SK-N-MC (cell line): ENCODE data around the gene MBTPS1.

Experiments used
- DNase-seq: peaks from one replicate; pipeline ENCODE4 v3.0.0-alpha.2; 2011; ENCODE audit warnings: low read depth, low spot score
- H3K27ac ChIP-seq: fragments of 200-600 bp; sonication (generic); 2 replicates; pipeline ENCODE4 v1.5.1; 2016; ENCODE audit warnings: mixed run types
- H3K36me3 ChIP-seq: fragments of 200-600 bp; sonication (generic); 2 replicates; pipeline ENCODE4 v1.6.1; 2017; ENCODE audit warnings: antibody characterized with exemption, low read length, mixed read lengths; ENCODE audit not compliant: insufficient read depth
- H3K4me3 ChIP-seq: fragments of 200-600 bp; sonication (generic); 2 replicates; pipeline ENCODE4 v1.5.1; 2016
- H3K9ac ChIP-seq: fragments of 200-600 bp; sonication (generic); 2 replicates; pipeline ENCODE4 v1.8.0; 2017; ENCODE audit warnings: mixed run types, mixed read lengths; ENCODE audit not compliant: insufficient read length
- H3K9me3 ChIP-seq: fragments of 200-600 bp; sonication (generic); 2 replicates; pipeline ENCODE4 v1.6.1; 2017; ENCODE audit warnings: low read depth, mild to moderate bottlenecking, antibody characterized with exemption, low read length, moderate library complexity, mixed read lengths
- EZH2 ChIP-seq: fragments of 200-600 bp; sonication (generic); IDR thresholded peaks from one replicate; pipeline ENCODE4 v1.6.1; 2017; ENCODE audit warnings: antibody characterized with exemption
- FOXP2 ChIP-seq: optimal IDR thresholded peaks from 2 replicates; pipeline ENCODE3; 2011; ENCODE audit warnings: mild to moderate bottlenecking, moderate library complexity; ENCODE audit not compliant: insufficient read depth; ENCODE audit errors: extremely low read length, control extremely low read depth
- POLR2AphosphoS5 ChIP-seq: IDR thresholded peaks from 2 replicates; pipeline ENCODE4 v1.6.1; 2012; ENCODE audit warnings: mild to moderate bottlenecking, low read depth, low read length, borderline replicate concordance

MBTPS1 gene

DNA sequence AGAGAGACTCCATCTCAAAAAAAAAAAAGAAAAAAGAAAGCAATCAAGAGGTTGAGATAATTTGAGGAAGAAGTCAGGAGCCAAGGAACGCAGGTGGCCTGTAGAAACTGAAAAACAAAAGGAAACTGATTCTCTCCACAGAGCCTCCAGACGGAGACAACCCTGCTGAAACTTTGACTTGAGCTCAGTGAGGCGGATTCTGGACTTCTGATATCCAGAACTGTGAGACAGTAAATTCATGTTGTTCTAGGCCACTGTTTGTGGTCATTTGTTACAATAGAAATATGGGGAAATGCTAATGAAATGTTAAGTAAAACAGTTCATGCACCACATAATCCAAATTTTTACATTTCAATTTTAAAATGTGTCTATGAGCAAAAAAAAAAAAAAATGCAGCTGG, 5.2 kb downstream of the MBTPS1 start:
- no peaks in the 10 kb centered on the region for H3K36me3 ChIP-seq
- TF ChIP-seq FOXP2: no peak
- TF ChIP-seq POLR2AphosphoS5: no peak
- TF ChIP-seq EZH2: no peak
- no peak overlapping the region for H3K27ac ChIP-seq
- no peak for DNase-seq
- no peaks in the 10 kb centered on the region for H3K9me3 ChIP-seq
- H3K9ac ChIP-seq: no peak overlapping the region
- no peak overlapping the region for H3K4me3 ChIP-seq

DNA sequence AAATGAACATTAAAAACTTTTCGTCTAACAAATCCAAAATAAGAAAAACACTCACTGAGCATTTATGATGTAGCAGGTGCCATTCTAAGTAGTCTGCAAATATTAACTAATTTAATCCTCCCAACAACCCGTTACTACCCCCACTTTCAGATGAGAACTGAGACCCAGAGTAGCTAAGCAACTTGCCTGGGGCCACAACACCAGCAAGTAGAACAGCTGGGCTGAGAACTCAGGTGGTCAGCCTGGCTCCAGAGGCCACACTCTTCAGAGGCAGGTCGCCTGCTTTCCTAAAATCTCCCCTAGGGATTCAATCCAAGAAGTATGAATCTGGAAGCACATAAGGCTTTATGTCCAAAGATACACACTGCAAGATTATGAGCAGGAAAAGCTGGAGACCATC, 6.2 kb downstream of the MBTPS1 start:
- Histone ChIP-seq H3K9me3 (no peaks in the 10 kb centered on the region), H3K36me3 (no peaks in the 10 kb centered on the region), H3K9ac (no peak overlapping the region), H3K27ac (no peak overlapping the region), H3K4me3 (no peak overlapping the region)
- TF ChIP-seq POLR2AphosphoS5 (no peak), EZH2 (no peak), FOXP2 (no peak)
- no peak for DNase-seq

DNA sequence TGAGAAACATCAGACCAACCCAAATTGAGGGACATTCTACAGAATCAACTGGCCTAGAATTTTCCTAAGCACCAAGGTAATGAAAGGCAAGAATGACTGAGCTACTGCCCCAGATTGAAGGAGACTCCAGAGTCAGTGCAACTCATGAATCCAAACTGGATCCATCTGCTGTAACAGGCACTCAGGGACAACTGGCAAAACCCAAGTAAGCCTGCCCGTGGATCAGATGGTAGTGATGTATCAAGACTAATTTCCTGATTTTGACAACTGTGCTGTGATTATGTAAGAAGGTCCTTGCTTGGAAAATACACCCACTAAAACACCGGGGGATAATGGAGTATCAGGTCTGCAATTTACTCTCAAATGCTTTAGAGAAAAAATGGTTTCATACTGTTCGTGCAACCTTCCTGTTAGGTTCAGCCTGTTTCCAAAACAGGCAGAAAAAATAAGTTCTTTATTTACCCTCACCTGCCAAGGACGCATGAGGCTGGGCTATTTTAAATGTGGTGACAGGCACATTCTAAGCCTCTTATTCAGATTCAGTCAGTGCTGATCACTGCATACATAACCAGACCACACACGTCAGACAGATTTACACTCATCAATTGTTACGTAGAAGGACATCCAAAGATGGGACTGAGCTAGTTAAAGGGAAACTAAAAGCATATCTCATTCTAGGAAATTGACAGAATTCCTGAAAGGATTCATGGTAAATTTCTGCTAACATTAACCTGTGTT, 7.0 kb downstream of the MBTPS1 start:
- no peak for DNase-seq
- no peak for TF ChIP-seq FOXP2
- TF ChIP-seq EZH2: no peak
- TF ChIP-seq POLR2AphosphoS5: no peak
- Histone ChIP-seq H3K9ac (no peak overlapping the region), H3K27ac (no peak overlapping the region), H3K9me3 (no peaks in the 10 kb centered on the region), H3K36me3 (no peaks in the 10 kb centered on the region), H3K4me3 (no peak overlapping the region)

DNA sequence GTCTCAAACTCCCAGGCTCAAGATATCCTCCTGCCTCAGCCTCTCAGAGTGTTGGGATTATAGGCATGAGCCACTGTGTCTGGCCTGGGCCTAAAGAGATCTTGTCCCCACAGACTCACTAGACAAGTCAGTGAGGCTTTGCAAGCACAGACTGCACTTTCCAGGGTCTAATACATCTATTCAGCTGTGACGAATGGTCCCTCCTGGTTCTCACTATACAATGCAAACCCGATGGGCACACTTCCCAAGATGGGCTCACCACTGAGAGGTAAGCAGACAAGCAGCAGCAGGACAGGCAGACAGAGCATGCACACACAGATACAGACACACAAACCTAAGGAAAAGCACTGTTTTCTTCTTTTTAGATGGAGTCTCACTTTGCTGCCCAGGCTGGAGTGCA, 8.8 kb downstream of the MBTPS1 start:
- DNase-seq: no peak
- no peak for TF ChIP-seq FOXP2
- no peak for TF ChIP-seq EZH2
- no peak for TF ChIP-seq POLR2AphosphoS5

DNA sequence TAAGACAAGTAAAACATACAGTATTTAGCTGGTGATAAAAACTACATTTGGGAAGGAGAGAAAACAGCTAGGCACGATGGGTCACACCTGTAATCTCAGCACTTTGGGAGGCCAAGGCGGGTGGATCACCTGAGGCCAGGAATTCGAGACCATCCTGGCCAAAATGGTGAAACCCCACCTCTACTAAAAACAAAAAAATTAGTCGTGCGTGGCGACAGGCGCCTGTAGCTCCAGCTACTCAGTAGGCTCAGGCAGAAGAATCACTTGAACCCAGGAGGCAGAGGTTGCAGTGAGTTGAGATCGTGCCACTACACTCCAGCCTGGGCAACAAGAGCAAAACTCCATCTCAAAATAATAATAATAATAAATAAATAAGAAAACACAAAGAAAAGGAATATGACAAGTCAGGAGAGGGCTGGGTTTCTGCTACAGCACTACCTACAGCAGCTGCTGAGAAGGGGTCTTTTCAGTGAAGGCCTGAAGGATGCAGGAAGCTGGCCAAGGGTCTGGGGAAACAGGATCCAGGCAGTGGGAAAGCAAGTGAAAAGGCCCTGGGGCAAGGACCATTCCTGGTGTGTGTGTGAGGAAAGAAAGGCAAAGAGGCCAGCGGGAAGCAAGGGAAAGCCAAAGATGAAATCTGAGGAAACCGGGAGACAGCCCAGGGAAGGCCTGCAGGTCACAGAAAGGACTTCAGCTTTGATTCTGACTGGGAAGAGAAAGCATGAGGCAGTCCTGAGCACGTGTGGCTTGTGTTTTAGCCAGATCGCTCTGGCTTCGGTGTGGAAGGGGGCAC, 10.6 kb downstream of the MBTPS1 start:
- Histone ChIP-seq H3K9me3 (no peaks in the 10 kb centered on the region), H3K4me3 (no peak overlapping the region), H3K27ac (no peak overlapping the region), H3K9ac (no peak overlapping the region), H3K36me3 (no peaks in the 10 kb centered on the region)
- no peak for DNase-seq
- TF ChIP-seq EZH2: no peak
- TF ChIP-seq FOXP2: no peak
- no peak for TF ChIP-seq POLR2AphosphoS5

More for the DNA sequence above, 8.8 kb downstream of the MBTPS1 start:
- H3K9ac ChIP-seq: no peak overlapping the region
- H3K36me3 ChIP-seq: no peaks in the 10 kb centered on the region
- no peaks in the 10 kb centered on the region for H3K9me3 ChIP-seq
- H3K4me3 ChIP-seq: no peak overlapping the region
- H3K27ac ChIP-seq: no peak overlapping the region

DNA sequence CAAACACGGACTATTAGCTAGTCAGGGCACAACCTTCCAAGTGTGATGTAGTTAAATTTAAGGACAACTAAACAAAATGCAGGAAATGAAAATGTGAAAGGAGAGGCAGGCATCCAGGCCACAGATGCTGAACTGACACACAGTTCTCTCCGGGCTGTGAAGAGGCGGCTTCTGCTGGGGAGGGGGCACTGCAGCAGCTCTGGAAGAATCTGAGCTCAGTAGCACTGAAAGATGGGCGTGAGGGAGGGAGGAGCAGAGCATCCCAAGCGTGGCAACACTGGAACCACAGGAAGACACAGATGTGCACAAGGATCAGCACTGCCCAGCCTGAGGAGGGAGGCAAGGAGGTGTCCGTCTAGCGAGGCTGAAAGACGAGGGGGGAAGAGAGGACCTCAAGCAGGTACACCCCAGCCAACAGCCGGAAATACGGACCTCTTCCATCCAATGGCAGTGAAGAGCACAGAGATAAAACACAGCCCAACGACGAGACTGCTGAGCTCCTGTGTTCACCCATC, 11.4 kb downstream of the MBTPS1 start:
- H3K9ac ChIP-seq: no peak overlapping the region
- DNase-seq: no peak
- no peaks in the 10 kb centered on the region for H3K9me3 ChIP-seq
- H3K27ac ChIP-seq: no peak overlapping the region
- H3K4me3 ChIP-seq: no peak overlapping the region
- no peak for TF ChIP-seq FOXP2
- no peak for TF ChIP-seq EZH2
- H3K36me3 ChIP-seq: no peaks in the 10 kb centered on the region

DNA sequence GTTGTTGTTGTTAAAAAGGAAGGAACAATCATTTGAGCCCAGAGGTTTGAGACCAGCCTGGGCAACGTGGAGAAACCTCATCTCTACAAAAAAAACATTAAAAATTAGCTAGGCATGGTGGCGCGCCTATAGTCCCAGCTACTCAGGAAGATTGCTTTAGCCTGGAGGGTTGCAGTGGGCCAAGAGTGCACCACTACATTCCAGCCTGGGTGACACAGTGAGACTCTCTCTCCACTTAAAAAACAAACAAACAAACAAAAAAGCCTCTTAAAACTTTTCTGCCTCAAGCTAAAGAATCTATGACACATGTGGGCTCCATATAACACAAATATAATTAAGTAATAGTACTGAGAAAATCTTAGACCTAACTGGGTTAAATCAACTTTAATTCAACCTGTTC, 12.5 kb downstream of the MBTPS1 start:
- Histone ChIP-seq H3K4me3 (no peak overlapping the region), H3K27ac (no peak overlapping the region), H3K36me3 (no peaks in the 10 kb centered on the region), H3K9ac (no peak overlapping the region), H3K9me3 (no peaks in the 10 kb centered on the region)
- TF ChIP-seq POLR2AphosphoS5: no peak
- no peak for TF ChIP-seq EZH2
- TF ChIP-seq FOXP2: no peak
- no peak for DNase-seq

DNA sequence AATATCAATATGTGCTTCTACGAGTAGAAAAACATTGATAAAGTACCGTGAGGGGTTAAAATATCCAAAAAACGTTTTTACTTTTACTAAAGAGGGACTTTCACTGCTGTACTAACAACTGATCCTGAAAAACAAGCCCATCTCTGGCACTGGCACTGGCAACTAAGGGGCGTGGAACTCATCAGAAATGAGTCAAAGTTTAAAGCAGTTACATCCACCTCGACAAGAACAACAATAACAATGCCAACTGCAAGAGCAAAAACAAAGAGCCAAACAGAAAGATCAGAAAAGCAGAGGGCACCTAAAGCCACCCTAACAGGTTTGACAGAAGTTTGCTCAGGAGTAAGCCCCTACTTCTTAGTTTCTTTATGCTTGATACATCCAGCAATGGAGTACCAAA, 13.1 kb downstream of the MBTPS1 start:
- DNase-seq: no peak
- no peaks in the 10 kb centered on the region for H3K9me3 ChIP-seq
- no peak for TF ChIP-seq EZH2
- TF ChIP-seq POLR2AphosphoS5: no peak
- TF ChIP-seq FOXP2: no peak
- H3K36me3 ChIP-seq: no peaks in the 10 kb centered on the region
- H3K27ac ChIP-seq: no peak overlapping the region
- no peak overlapping the region for H3K9ac ChIP-seq
- H3K4me3 ChIP-seq: no peak overlapping the region

DNA sequence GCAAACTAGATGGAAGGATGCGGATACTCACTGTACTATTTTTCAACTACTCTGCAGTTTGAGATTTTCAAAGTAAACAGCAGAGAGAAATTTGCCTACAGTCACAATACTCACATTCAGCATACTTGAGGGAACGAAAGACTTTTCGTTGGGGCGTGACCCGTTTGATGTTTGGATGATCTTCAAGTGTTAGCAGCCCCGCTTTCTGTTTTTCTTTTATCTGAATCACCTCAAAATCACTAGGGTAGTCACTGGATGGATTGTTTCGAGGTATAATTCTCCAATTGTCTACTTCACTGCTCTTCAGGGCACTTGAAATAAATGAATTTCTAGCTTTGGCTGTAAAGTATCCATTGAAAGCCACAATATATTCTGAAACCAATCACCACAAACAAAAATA, 17.8 kb downstream of the MBTPS1 start:
- H3K9me3 ChIP-seq: no peaks in the 10 kb centered on the region
- TF ChIP-seq EZH2: no peak
- no peak for TF ChIP-seq FOXP2
- no peak for TF ChIP-seq POLR2AphosphoS5
- H3K27ac ChIP-seq: no peak overlapping the region
- no peak overlapping the region for H3K9ac ChIP-seq
- DNase-seq: no peak
- H3K36me3 ChIP-seq: no peaks in the 10 kb centered on the region; the same call in 1 of the 2 replicates
- H3K4me3 ChIP-seq: no peak overlapping the region
